GM23248 (cell line): ENCODE measurements around the gene KDM2B.

ENCODE experiments used
- EZH2 ChIP-seq: fragments of 200-600 bp; sonication (generic); IDR thresholded peaks from 2 replicates; pipeline ENCODE4 v1.6.1; 2018; ENCODE audit warnings: antibody characterized with exemption, mild to moderate bottlenecking; ENCODE audit not compliant: insufficient read depth, poor library complexity, severe bottlenecking
- EZH2phosphoT487 ChIP-seq: fragments of 200-600 bp; sonication (generic); IDR thresholded peaks from 2 replicates; pipeline ENCODE4 v1.6.1; 2018; ENCODE audit warnings: antibody characterized with exemption, moderate library complexity, mild to moderate bottlenecking, low read depth; ENCODE audit not compliant: insufficient read depth

DNA sequence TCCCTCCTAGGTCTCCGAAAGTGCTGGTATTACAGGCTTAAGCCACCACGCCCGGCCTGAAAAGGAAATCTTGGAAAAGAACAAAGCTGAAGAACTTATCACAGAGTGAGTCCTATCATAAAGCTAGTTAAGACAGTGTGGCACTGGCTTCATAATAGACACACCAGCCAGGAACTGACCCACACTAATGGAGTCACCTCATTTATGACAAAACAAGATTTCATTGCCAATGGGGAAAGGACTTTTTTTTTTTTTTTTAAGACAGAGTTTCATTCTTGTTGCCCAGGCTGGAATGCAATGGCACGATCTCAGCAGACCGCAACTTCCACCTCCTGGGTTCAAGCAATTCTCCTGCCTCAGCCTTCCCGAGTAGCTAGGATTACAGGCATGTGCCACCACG, 15.7 kb downstream of the KDM2B start:
- TF ChIP-seq EZH2phosphoT487, result no peak
- no peak for TF ChIP-seq EZH2
